Measurements from ENCODE around the gene TEX2.
A peak's percentile ranks its signal among the peaks of the same experiment; 100 is the strongest.
"Not testable (repeated sequence)": the region's sequence is repeated elsewhere in the genome, so short reads cannot be mapped to it uniquely, and the experiment has no call there.

The TEX2 gene

DNA sequence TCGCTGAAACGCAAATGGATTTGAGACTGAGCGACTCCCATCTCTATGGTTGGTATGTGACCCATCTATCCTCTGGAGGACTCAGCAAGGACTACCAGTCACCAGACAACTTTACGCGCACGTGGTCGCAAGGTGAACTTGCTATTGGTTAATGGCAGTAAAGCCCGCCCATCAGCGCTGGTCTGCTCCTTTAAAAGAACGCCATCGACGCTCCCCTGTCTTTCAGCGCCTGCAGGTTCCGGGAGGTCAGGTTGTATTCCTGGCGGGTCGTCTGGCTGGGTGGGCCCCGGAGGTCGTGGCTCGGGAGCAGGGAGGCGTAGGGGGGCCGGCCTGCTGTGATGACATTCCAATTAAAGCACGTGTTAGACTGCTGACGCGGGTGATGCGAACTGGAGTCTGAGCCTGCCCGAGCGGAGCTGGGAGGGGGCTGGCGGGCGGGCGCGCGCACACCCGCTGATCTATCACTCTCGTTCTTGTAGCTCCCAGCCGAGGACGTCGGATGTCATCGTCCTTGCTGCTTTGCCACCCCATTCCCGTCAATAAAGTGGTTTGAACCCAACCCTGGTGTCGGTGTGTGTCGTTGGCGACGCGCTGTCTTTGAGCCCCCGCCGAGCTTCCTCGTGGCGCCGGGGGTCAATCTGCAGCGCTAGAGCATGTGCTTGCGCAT, 117.2 kb downstream of the TEX2 start:
- peak; percentile 88 to 93 for DNase-seq (ENCODE audit: low read depth in 2 of 2)

DNA sequence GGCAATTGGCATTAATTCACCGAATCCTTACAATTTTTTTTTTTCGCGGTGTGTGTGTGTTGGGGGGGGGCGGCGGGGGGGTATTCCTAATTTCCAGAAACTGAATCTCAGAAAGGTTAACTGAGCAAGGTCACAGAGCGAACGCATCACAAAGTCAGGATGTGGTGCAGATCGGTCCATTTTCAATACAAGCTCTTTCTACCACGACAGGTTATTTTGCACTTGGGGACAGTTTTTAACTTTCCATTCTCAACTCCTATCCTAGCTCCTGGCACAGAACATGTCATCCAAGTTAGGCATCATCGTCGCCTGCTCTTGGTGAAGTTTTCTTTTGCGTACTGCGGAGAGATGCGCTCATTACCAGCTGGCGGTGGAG, 117.7 kb downstream of the TEX2 start:
- DNase-seq (ENCODE audit: low read depth in 2 of 2): no peak

DNA sequence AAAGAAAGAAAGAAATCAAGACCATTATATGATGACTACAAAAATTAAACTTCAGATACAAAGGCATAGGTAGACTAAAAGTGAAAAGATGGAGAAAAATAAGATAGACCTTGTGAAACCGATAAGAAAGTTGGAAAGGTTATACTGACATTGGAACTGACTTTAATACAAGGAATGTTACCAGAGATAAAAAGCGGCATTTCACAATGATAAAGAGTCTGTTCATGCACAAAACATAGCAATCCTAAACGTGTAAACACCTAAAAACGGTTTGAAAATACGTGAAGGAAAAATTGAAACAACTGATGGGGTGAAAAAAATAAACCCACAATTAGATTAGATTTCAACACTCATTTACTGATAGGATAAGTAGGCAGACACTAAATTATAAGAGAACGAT, 123.5 kb downstream of the TEX2 start:
- DNase-seq (ENCODE audit: low read depth in 2 of 2): no peak

DNA sequence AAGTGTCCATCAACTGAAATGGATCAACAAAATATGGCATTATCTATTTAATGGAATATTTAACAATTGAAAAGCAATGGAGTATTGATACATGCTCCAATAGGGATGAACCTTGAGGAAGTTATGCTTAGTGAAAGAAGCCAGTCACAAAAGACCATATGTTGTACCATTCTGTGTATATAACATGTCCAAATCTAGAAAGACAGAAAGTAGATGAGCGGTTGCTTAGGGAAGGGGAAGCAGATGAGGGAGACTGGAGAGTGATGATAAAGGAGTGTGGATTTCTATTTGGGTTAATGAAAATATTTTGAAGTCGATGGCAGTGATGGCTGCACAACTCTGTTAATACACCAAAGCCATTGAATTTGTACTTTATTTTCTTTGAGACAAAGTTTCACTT, 124.6 kb downstream of the TEX2 start:
- no peak for DNase-seq (ENCODE audit: low read depth in 2 of 2)

DNA sequence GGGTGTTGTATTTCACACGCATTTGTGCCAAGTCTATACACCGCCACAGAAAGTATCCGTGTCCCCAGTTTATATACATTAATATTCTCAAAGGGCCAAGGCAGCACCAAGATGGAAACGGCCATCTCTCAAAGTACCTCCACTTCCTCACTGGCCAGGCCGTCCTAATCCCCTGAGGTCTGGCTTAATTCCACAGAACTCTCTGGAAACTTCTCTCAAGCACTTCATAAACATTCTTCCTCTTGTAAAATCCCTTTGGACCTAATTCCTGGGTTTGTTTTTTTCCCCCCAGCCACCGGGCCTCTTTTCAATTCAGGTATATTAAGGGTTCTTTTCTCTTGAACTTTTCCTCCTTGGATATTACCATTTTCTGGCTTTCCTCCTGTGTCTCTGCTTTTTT, 128.1 kb downstream of the TEX2 start:
- DNase-seq (ENCODE audit: low read depth in 2 of 2): no peak

DNA sequence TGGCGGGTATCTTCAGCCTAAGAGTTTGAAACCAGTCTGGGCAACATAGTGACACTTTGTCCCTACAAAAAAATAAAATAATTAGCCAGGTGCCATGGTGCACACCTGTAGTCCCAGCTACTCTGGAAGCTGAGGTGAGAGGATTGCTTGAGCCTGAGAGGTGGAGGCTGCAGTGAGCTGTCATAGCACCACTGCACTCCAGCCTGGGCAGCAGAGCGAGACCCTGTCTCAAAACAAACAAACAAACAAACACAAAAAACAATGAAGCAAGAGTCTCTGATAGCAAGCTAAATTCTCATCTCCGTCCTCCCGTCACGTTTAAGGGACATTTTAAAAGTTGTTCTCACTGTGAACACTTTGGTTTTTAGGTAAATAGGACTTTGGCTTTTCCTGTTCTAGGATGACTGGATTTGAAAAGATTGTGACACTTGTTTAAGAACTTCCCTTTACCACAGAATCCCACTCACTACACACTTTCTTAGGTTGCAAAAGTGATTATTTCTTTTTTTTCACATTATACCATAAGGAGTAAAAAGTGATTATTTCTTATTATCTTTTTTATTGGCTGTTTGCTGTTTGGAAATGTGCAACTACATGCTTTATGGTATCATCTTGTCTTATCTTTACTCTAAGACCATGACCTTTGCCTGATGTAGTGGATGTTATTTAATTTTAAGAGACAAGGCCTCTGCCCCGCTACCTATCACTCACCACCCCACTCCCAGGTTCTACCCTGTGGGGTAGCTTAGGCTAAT, 128.7 kb downstream of the TEX2 start:
- DNase-seq (ENCODE audit: low read depth in 2 of 2): no peak

DNA sequence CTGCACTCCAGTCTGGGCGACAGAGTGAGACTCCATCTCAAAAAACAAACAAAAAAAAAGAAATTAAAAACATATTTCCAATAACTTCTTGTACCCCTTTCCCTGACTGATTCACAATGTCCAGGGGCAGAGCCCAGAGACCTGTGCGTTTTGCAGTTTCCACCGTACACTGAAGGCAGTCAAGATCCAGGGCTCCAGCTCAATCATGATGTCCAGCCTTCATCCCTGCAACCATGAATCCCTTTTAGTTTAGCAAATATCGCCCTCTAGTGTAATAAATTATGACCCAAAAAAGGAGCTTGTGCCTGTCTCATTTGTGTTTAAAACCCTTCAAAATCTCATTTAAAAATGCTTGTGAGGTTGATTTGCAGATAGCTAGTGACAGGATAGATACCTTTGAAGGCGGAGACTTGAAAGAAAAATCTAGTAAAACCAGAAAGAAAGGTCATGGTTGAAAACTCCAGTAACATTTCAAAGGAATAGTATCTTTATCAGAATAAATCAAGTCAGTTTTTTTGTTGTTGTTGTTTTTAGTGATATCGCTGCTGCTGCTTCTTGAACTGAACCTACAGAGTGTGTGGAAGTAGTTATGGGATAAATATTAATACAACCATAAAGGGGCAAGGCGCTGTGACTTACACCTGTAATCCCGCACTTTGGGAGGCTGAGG, 129.4 kb downstream of the TEX2 start:
- DNase-seq (ENCODE audit: low read depth in 2 of 2): no peak

DNA sequence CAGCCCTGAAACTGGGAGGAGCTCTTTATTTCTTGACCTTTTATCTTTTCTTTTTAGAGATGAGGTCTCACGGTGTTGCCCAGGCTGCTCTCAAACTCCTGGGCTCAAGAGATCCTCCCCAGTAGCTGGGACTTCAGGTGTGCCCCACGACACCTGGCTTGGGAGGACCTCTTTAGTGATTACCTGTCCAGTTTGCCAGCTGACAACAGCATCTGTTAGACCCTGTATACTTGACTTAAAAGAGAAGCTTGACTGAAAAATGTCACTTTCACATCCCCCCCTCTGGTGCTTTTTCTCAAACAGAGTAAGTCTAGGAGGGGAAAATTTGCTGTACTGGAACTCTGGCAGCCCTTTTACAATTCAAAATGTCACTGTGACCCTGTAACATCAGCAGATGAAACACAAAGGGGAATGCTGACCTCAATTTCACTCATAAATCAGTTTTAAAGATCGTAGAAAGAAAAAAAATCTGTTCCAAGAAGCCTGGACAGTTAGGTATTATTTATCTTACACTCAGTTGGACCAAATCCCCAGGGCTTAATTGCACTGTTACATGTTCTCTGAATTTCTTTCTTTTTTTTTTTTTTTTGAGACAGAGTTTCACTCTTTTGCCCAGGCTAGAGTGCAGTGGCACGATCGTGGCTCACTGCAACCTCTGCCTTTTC, 131.3 kb downstream of the TEX2 start:
- DNase-seq (ENCODE audit: low read depth in 2 of 2): no peak

DNA sequence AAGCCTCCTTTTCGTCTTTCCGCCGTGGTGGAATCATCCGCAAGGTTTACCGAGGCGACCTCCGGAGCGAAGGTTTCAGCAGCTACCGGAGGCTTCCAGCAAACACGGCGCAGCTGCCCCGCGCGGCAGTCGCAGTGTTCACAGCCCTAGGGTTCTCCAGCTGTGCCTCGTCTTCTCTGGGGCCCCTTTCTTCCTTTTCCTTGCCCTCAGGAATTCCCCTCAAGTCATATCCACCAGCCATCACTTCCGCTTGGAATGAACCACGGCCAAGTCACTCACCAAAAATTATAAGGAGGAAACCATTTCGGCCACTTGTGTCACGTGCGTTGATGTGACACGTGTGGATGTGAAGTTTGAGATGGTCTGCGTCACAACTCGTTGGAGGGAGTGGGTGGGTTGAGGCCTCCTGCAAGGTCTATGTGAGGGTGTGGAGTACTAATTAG, 132.5 kb downstream of the TEX2 start:
- DNase-seq (ENCODE audit: low read depth in 2 of 2): peak in 1 of 2 donors; percentile 68

DNA sequence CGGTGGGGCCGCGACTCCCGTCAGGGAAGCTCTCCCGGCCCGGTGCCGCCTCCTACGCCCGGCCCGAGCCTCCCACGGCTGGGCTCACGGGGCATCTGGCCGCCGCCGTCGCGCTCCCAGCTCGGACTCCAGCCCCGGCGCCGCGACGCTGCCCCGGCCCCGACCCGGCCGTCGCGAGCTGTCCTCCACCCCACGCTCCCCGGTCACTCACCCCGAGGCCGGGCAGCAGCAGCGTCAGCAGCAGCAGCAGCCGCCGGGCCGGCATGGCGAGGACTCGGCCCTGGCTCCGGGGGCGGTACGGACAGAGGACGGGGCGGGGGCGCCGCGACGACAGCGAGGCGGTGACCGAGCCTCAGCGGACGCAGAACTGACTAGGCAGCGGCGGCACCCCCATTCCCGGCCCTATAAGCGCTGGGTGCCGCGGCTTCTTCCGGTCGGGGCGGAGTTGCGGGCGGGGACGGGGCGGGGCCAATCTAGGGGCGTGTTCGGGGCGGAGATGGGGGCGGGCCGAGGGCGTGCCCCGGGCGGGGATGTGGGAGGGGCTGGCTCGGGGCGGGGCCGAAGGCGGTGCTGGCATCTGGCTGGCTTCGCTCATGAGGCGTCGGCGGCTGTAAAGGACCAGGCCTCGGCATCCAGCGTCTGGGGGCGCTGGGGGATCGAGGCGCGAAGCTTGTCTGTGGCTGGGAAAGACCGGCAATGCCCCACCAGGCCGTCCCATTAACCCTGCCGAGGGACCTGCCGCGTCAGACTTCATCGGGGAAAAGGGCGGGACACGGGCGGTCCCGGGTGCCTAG, 133.1 kb downstream of the TEX2 start, which contains the start of gene ERN1:
Gene ERN1, minus strand, starts transcription at position 380 of the 794 bp plus-strand sequence. Its CDS starts 115 bp downstream, at position 265.
- peak; percentile 84 to 92 for DNase-seq (ENCODE audit: low read depth in 2 of 2)

DNA sequence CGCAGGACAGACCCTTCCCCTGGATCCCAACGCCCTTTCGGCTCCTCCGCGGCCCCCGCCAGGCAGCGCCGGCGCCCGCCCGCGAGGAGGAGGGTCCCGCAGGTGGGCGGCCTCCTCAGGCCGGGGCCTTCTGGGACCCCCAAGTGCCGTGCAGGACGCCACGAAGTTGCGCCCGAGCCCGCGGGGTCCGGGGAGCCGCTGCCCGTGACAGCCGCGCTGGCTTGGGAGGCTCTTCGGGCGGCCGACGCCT, 133.6 kb downstream of the TEX2 start:
- DNase-seq (ENCODE audit: low read depth in 2 of 2): no peak

DNA sequence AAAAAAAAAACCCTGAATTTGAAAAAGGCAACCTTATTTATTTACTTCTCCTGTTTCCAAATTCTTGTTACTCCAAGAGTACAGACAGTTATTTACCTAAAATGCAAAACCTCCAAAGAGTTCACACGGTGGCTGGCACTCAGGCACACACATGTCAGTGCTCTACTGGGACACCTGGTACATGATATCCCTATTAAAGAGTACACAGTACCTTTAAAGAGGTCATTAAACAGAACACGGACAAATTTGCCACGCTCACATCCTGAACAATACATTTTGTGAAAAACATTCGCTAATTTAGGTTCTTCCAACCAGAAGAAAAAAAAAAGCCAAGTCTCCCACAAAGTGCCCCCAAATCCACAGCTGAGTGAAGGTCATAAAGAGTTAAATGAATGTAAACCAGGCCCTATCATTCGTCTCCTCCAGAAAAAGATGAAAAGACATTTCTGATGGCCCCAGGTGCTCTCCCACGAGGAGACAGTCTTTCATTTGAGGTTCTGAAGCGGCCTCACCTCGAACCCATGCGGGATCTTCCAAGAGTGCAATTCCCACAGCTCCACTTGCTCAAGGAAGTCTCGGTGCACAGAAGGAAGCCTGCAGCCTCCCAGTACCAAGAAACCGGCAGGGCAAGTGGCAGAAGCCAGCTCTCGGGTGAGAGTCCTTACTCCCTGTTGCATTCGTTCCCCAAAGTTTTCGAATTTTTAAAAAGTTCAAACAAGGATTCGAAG, 134.1 kb downstream of the TEX2 start:
- no peak for DNase-seq (ENCODE audit: low read depth in 2 of 2)

DNA sequence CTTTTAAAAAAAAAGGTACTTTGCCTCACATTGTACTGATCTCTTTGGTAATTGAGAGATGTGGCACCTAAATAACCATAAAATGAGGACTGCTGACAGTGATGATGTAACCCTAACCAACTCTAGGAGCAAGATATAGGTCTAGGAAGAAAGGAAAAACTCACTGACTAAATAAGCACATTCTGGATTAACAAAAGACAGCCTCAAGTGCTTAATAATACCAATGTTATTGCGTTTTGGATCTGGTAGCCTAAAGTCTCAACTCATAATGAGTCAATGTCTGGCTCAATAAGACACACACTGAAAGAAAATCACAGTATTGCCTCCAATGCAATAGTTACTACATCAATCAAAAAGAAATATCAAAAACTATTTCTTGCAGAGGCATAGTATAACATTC, 136.1 kb downstream of the TEX2 start:
- DNase-seq (ENCODE audit: low read depth in 2 of 2): no peak

DNA sequence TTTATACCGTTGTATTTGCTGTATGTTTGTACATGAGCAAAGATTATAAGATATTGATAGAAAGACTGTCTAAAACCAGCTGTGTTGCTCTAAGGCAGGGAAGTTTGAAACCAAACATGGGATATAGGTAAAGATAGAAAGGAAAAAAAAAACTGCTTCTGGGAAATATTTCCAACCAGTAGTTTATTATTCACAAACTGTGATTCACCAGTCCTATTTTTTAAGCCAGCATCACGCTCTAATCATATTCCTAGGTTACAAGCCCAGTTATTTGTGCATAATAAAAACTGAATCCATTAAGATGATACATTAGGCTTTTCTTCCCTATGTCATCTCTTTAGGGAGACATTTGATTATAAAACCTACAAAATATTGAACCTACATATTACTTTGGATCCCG, 137.1 kb downstream of the TEX2 start:
- DNase-seq (ENCODE audit: low read depth in 2 of 2): no peak

DNA sequence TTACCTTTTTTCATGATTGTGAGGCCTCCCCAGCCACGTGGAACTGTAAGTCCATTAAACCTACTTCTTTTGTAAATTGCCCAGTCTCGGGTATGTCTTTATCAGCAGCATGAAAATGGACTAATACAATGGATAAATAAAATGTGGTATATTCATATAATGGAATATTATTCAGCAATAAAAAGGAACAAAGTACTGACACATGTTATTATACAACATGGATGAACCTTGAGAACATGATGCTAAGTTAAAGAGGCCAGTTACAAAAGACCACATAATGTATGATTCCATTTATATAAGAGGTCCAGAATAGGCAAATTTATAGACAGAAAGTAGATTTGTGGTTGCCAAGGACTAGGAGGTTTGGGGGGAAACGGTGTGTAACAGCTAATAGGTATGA, 138.5 kb downstream of the TEX2 start:
- DNase-seq (ENCODE audit: low read depth in 2 of 2): no peak

DNA sequence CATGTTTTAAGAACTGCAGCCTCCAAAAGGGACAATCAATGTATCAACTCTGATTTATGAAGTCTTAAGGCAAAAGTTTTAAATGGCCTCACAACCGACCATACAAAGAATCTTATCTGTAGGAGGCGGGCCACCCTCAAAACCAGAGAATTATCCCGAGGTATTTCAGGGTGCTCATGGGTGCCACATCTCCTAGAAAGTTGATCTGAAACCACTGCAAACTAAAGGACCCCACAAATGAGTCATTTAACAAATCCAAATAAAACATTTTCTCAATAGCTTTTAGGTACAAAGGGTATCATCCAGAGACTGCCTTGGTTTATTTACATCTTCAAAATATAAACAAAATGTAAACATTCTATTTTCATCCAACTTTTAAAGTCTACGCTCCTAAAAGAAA, 139.9 kb downstream of the TEX2 start:
- no peak for DNase-seq (ENCODE audit: low read depth in 2 of 2)

DNA sequence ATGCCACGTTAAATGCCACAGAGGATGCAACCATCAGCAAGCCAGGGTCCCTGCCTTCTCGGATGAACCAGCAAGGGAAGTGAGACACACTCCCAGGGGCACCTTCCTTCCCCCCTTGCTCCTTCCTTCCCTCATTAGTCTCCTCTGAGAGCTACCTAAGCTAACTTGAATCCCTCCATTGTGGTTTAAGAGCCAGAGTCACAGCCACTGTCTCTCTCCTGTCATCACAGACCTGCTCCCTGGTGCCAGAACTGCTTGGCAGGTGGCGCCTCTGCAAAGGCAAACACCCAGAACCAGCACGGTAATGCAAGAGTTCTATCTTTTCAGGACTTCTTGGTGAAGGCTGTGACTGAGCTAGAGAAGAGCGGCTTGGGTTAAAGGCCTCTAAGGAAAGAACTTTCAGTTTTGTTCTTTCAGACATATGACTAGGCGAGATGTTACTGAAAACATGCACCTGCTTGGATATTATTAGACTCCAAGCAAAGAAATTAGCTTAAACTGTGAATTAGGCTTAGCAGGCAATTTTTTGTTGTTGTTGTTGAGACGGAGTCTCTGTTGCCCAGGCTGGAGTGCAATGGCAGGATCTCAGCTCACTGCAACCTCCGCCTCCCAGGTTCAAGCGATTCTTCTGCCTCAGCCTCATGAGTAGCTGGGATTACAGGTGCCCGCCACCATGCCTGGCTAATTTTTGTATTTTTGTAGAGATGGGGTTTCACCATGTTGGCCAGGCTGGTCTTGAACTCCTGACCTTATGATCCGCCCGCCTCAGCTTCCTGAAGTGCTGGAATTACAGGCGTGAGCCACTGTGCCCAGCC, 141.9 kb downstream of the TEX2 start:
- DNase-seq (ENCODE audit: low read depth in 2 of 2): not testable (repeated sequence)

DNA sequence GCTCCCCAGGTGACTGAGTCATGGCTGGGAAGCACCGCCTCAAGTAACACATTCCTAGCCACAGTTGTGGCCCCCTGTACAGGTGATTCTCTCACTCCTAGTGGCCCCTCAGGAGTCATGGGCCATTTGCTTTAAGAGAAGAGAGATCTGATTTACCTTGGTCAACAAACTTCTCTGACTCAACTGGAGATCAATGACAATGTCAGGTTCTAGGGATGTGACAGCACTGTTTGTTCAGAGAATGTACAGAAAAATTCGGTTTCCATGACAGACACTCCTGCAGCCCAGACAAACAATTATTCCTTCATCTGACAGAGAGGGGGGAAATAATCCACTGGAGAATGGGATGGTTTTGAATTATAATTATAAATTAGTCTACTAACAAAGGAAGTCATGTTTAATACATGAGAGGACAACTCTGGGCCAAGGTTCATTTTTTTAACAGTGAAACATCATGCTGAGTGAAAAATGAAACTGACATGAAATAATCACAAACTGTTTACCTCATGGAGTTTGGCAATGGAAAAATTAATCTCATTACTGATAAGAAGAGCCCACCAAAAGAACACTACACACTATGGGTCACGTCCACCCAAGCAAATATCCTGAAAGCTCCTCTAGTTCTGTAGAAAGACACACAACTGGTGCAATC, 142.8 kb downstream of the TEX2 start:
- no peak for DNase-seq (ENCODE audit: low read depth in 2 of 2)
